Measurements from ENCODE around the gene TBC1D30. TPM values are rescaled to one million over a fixed set of nuclear protein-coding genes. Genes with fewer than 3 reads are reported as not detected.
A peak's percentile ranks its signal among the peaks of the same experiment; 100 is the strongest.

The TBC1D30 gene
- total RNA-seq, 2 donors from 2014 or later, result 68.7 to 91.0 TPM

DNA sequence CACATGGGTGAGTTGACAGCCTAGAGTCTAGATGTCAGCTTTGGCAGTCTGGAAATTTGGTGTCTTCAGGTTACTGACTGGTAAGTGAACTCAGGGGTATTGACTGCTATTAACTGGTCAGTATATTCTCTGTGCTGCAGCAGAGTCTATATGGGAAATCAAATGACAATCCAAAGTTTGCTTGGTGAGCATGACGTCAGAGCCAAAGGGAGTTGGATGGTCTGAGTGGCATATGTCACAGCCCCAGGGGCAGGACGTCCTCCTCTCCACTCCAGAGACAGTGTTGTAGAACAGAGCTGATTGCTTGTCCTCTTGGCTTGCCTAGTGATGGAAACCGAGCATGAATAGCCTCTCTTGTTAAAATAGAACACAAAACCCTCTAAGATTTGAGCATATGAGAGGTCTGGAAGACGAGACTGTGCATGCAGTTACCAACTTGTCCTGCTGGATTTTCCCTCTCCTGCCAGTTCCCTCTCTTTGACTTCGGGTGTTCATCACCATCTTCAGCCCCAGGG is 3.3 kb upstream of the TBC1D30 start:
- Histone ChIP-seq H3K27ac (no peak overlapping the region), H3K4me3 (no peak overlapping the region), H3K4me1 (peaks cover 34% of the 10 kb centered on the region), H3K36me3 (replicated peaks in 1 of 2; ENCODE audit: insufficient read depth in 1 of 2, low read depth in 2 of 2) (no peaks in the 10 kb centered on the region), H3K9me3 (no peaks in the 10 kb centered on the region), H3K27me3 (no peaks in the 10 kb centered on the region)
- TF ChIP-seq, protein P1, sequence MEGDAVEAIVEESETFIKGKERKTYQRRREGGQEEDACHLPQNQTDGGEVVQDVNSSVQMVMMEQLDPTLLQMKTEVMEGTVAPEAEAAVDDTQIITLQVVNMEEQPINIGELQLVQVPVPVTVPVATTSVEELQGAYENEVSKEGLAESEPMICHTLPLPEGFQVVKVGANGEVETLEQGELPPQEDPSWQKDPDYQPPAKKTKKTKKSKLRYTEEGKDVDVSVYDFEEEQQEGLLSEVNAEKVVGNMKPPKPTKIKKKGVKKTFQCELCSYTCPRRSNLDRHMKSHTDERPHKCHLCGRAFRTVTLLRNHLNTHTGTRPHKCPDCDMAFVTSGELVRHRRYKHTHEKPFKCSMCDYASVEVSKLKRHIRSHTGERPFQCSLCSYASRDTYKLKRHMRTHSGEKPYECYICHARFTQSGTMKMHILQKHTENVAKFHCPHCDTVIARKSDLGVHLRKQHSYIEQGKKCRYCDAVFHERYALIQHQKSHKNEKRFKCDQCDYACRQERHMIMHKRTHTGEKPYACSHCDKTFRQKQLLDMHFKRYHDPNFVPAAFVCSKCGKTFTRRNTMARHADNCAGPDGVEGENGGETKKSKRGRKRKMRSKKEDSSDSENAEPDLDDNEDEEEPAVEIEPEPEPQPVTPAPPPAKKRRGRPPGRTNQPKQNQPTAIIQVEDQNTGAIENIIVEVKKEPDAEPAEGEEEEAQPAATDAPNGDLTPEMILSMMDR (IDR thresholded peaks at IDR 0.05), result no peak
- TF ChIP-seq POLR2A (IDR thresholded peaks at IDR 0.05), result no peak
- DNase-seq, result no peak
- ATAC-seq, result no peak
- intact Hi-C loops (cut with DNase I), result no loop called here
- WGBS, 2 donors, result 85 to 88% methylated on average over 5 of the region's 5 CpGs

DNA sequence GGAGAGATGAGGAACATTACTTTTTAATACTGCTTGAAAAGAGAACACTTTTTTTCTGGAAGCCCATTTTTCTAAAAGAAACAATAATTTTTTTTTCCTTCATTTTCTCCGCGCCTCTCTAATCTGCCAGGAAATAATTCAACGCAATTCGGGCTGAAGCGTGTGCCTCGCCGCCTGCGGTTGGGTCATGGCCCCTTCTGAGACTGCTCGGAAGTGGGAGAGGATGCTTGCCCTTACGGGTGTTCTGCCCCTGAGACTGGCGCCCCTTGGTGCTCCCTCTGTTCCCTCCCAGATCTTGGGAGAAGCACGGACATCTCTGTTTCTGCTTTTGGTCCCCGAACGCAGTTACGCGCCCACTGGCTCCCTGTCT is 332 bp upstream of the TBC1D30 start:
- no peak for DNase-seq
- no peak overlapping the region for H3K27ac ChIP-seq
- TF ChIP-seq POLR2A (IDR thresholded peaks at IDR 0.05), result no peak
- TF ChIP-seq, protein P1 (IDR thresholded peaks at IDR 0.05), result no peak
- no peak for ATAC-seq
- H3K36me3 ChIP-seq (replicated peaks in 1 of 2; ENCODE audit: insufficient read depth in 1 of 2, low read depth in 2 of 2), result no peaks in the 10 kb centered on the region
- H3K4me1 ChIP-seq, result peaks cover 32% of the 10 kb centered on the region
- H3K4me3 ChIP-seq, result no peak overlapping the region
- no peaks in the 10 kb centered on the region for H3K9me3 ChIP-seq
- H3K27me3 ChIP-seq, result no peaks in the 10 kb centered on the region
- intact Hi-C loops (cut with DNase I), result no loop called here
- WGBS, 2 donors, result 41 to 60% methylated on average over 16 of the region's 16 CpGs

DNA sequence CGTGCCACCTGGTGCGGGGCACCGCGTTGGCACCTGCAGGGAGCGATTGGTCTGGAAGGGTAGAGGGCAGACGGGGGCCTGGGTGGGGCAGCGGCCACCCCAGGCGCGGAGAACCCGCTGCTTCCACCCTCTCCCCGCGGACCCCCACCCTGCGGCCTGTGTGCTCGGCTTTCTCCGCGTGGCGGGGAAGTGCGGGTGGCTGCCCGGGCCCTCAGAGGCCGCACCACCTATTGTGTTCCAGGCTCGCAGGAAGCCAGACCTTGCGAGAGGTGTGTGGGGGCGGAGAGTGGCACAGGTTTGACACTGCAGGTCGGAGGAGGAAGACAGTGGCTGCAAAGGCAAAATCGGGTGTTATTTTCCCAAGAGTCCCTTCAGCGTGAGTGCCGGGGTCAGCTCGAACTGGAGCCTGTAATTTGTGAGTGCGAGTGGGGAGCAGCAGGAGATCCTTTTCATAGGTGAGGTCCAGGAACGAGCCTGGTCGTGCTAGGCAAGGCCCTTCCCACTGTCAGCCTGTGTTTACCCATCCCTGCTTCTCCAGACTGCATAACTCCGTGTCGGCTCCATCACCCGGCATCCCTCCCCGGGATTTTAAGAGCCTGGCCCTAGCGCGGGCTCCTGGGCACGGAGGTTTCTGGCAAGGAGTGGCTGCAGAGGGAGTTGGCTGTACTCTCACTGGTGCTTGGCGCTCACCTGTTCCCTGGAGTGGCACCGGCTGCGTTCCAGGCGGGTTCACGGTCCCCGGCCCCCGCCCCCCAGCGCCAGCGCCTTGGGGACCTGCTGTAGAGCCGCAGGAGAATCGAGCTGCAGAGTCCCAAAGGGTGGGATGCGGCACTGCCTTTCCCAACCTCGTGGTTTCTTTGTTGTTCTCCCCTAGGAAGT is 935 bp downstream of the TBC1D30 start:
- H3K27ac ChIP-seq, result no peak overlapping the region
- no peak for DNase-seq
- H3K4me3 ChIP-seq, result no peak overlapping the region
- no peaks in the 10 kb centered on the region for H3K36me3 ChIP-seq (replicated peaks in 1 of 2; ENCODE audit: insufficient read depth in 1 of 2, low read depth in 2 of 2)
- no peaks in the 10 kb centered on the region for H3K9me3 ChIP-seq
- TF ChIP-seq, protein P1 (IDR thresholded peaks at IDR 0.05), result no peak
- no peak for TF ChIP-seq POLR2A (IDR thresholded peaks at IDR 0.05)
- no peak for ATAC-seq
- intact Hi-C loops (cut with DNase I), result no loop called here
- H3K27me3 ChIP-seq, result no peaks in the 10 kb centered on the region
- 37 to 70% methylated on average over 29 to 51 of the region's 51 CpGs for WGBS, 2 donors
- H3K4me1 ChIP-seq, result peaks cover 24% of the 10 kb centered on the region

DNA sequence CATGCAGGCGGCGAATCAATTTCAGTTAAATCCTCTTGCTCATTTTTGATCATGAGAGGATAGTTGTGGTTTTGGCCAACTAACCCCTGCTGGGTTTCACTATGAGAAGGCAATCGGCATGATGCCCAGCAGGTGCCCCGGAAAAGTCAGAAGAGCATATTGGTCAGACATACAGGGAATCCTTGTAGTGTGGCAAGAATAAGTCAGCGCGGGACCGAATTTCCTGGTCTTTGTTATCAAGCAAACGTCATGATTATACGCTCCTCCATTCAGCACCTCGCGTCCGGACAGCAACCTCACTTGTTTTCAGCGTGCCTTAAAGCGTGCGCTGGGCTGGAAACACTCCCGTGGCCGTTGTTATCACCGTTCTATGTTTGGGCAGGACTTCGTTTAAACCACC is 1.8 kb downstream of the TBC1D30 start:
- Histone ChIP-seq H3K36me3 (replicated peaks in 1 of 2; ENCODE audit: insufficient read depth in 1 of 2, low read depth in 2 of 2) (no peaks in the 10 kb centered on the region), H3K4me1 (peaks cover 21% of the 10 kb centered on the region), H3K4me3 (no peak overlapping the region), H3K9me3 (no peaks in the 10 kb centered on the region), H3K27me3 (no peaks in the 10 kb centered on the region), H3K27ac (no peak overlapping the region)
- peak; percentile 53 to 67 (median 64) for DNase-seq
- TF ChIP-seq POLR2A (IDR thresholded peaks at IDR 0.05), result no peak
- TF ChIP-seq, protein P1 (IDR thresholded peaks at IDR 0.05), result no peak
- intact Hi-C loops (cut with DNase I), result no loop called here
- ATAC-seq, result peak; percentile 64
- 18 to 26% methylated on average over 13 to 19 of the region's 19 CpGs for WGBS, 2 donors
